Muscle layer of duodenum (tissue), 2 donors: ENCODE data around the gene CPNE9.

ENCODE experiments used
- H3K27ac ChIP-seq: one replicate; pipeline ENCODE4 v1.7.0; 2013; ENCODE audit warnings: mild to moderate bottlenecking, low read length
- H3K27me3 ChIP-seq: one replicate; pipeline ENCODE4 v1.7.0; 2013; ENCODE audit warnings: low read depth, mild to moderate bottlenecking, control low read depth, low read length
- H3K36me3 ChIP-seq, 2 donors: one replicate each; pipeline ENCODE4 v1.7.0; 2013; ENCODE audit warnings: low read length in 2 of 2, control low read depth in 1 of 2, mild to moderate bottlenecking in 1 of 2; ENCODE audit not compliant: insufficient read depth in 2 of 2, control insufficient read depth in 1 of 2
- H3K4me1 ChIP-seq, 2 donors: one replicate each; pipeline ENCODE4 v1.7.0; 2013; ENCODE audit warnings: low read length in 2 of 2, mild to moderate bottlenecking in 2 of 2, control low read depth in 1 of 2, moderate library complexity in 1 of 2; ENCODE audit not compliant: insufficient read depth in 2 of 2, control insufficient read depth in 1 of 2
- H3K4me3 ChIP-seq, 2 donors: one replicate each; pipeline ENCODE4 v1.7.0; 2013; ENCODE audit warnings: low read length in 2 of 2, low read depth in 1 of 2, mild to moderate bottlenecking in 1 of 2
- H3K9me3 ChIP-seq, 2 donors: one replicate each; pipeline ENCODE4 v1.7.0; 2013; ENCODE audit warnings: low read length in 2 of 2, control low read depth in 1 of 2, mild to moderate bottlenecking in 1 of 2; ENCODE audit not compliant: control insufficient read depth in 1 of 2
- donor health status: healthy.

CPNE9 gene

GRCh38 chr3:9749645-9750555 is 46.3 kb downstream of the CPNE9 start, which contains the start of gene OGG1:
TSS of gene OGG1 (plus strand) at chr3:9749952. CDS start at chr3:9750287, 335 bp downstream.
- peak within 1 kb of the TSS; percentile 81 for H3K27ac ChIP-seq
- H3K4me1 ChIP-seq: peaks cover 9 to 28% of the 10 kb centered on the region in 2 donors
- peak within 1 kb of the TSS; percentile 90 for H3K4me3 ChIP-seq
- H3K9me3 ChIP-seq: no peaks in the 10 kb centered on the region
- no peaks in the 10 kb centered on the region for H3K27me3 ChIP-seq
- peaks cover 26 to 57% of the 10 kb centered on the region in 2 donors for H3K36me3 ChIP-seq

- Histone ChIP-seq H3K9me3 (no peaks in the 10 kb centered on the region), H3K27ac (peak overlapping the region; percentile 81), H3K27me3 (no peaks in the 10 kb centered on the region), H3K4me1 (peaks cover 9 to 32% of the 10 kb centered on the region in 2 donors), H3K36me3 (peaks cover 18 to 55% of the 10 kb centered on the region in 2 donors), H3K4me3 (peak overlapping the region; percentile 90)
These were observed 47.2 kb downstream of the CPNE9 start for GRCh38 chr3:9750556-9751411.

GRCh38 chr3:9754678-9755077 is 51.0 kb downstream of the CPNE9 start:
- Histone ChIP-seq H3K4me3 (no peak overlapping the region), H3K36me3 (peaks cover 22 to 68% of the 10 kb centered on the region in 2 donors), H3K27me3 (no peaks in the 10 kb centered on the region), H3K27ac (no peak overlapping the region), H3K9me3 (no peaks in the 10 kb centered on the region), H3K4me1 (peaks cover 9 to 28% of the 10 kb centered on the region in 2 donors)

GRCh38 chr3:9757427-9757826 is 53.8 kb downstream of the CPNE9 start:
- Histone ChIP-seq H3K27ac (no peak overlapping the region), H3K36me3 (peaks cover 41 to 76% of the 10 kb centered on the region in 2 donors), H3K27me3 (no peaks in the 10 kb centered on the region), H3K4me1 (peaks cover 0 to 9% of the 10 kb centered on the region in 2 donors), H3K4me3 (no peak overlapping the region), H3K9me3 (no peaks in the 10 kb centered on the region)

GRCh38 chr3:9760779-9761505 is 57.3 kb downstream of the CPNE9 start:
- H3K27me3 ChIP-seq: no peaks in the 10 kb centered on the region
- no peak overlapping the region for H3K27ac ChIP-seq
- peaks cover 48 to 66% of the 10 kb centered on the region in 2 donors for H3K36me3 ChIP-seq
- H3K4me1 ChIP-seq: no peaks in the 10 kb centered on the region
- H3K4me3 ChIP-seq: no peak overlapping the region
- H3K9me3 ChIP-seq: no peaks in the 10 kb centered on the region

- Histone ChIP-seq H3K36me3 (peaks cover 40 to 57% of the 10 kb centered on the region in 2 donors), H3K4me1 (peaks cover 0 to 1% of the 10 kb centered on the region in 2 donors), H3K27me3 (no peaks in the 10 kb centered on the region), H3K4me3 (no peak overlapping the region), H3K9me3 (no peaks in the 10 kb centered on the region), H3K27ac (no peak overlapping the region)
These were observed 58.3 kb downstream of the CPNE9 start for GRCh38 chr3:9761919-9762318.

GRCh38 chr3:9762871-9763270 is 59.2 kb downstream of the CPNE9 start:
- Histone ChIP-seq H3K36me3 (peaks cover 37 to 48% of the 10 kb centered on the region in 2 donors), H3K9me3 (no peaks in the 10 kb centered on the region), H3K27ac (no peak overlapping the region), H3K27me3 (no peaks in the 10 kb centered on the region), H3K4me3 (no peak overlapping the region), H3K4me1 (peaks cover 0 to 11% of the 10 kb centered on the region in 2 donors)

GRCh38 chr3:9765865-9766264 is 62.2 kb downstream of the CPNE9 start:
- no peaks in the 10 kb centered on the region for H3K9me3 ChIP-seq
- peaks cover 20 to 24% of the 10 kb centered on the region in 2 donors for H3K36me3 ChIP-seq
- peaks cover 21 to 36% of the 10 kb centered on the region in 2 donors for H3K4me1 ChIP-seq
- H3K27me3 ChIP-seq: no peaks in the 10 kb centered on the region
- H3K27ac ChIP-seq: no peak overlapping the region
- no peak overlapping the region for H3K4me3 ChIP-seq

- peaks cover 8 to 13% of the 10 kb centered on the region in 2 donors for H3K36me3 ChIP-seq
- no peaks in the 10 kb centered on the region for H3K9me3 ChIP-seq
- no peak overlapping the region for H3K27ac ChIP-seq
- H3K27me3 ChIP-seq: no peaks in the 10 kb centered on the region
- no peak overlapping the region for H3K4me3 ChIP-seq
- peaks cover 21 to 36% of the 10 kb centered on the region in 2 donors for H3K4me1 ChIP-seq
These were observed 63.8 kb downstream of the CPNE9 start for GRCh38 chr3:9767418-9767817.

GRCh38 chr3:9768141-9768775 is 64.6 kb downstream of the CPNE9 start:
- peak overlapping the region in 1 of 2 donors; percentile 81 for H3K4me3 ChIP-seq
- peaks cover 21 to 36% of the 10 kb centered on the region in 2 donors for H3K4me1 ChIP-seq
- peaks cover 7 to 8% of the 10 kb centered on the region in 2 donors for H3K36me3 ChIP-seq
- no peaks in the 10 kb centered on the region for H3K9me3 ChIP-seq
- no peaks in the 10 kb centered on the region for H3K27me3 ChIP-seq
- peak overlapping the region; percentile 7 for H3K27ac ChIP-seq
